ENCODE results near the gene PRRC2A. TPM values are rescaled to one million over a fixed set of nuclear protein-coding genes. Genes with fewer than 3 reads are reported as not detected.

The PRRC2A gene
- total RNA-seq, 1 donor from 2014 or later: 235 TPM

DNA sequence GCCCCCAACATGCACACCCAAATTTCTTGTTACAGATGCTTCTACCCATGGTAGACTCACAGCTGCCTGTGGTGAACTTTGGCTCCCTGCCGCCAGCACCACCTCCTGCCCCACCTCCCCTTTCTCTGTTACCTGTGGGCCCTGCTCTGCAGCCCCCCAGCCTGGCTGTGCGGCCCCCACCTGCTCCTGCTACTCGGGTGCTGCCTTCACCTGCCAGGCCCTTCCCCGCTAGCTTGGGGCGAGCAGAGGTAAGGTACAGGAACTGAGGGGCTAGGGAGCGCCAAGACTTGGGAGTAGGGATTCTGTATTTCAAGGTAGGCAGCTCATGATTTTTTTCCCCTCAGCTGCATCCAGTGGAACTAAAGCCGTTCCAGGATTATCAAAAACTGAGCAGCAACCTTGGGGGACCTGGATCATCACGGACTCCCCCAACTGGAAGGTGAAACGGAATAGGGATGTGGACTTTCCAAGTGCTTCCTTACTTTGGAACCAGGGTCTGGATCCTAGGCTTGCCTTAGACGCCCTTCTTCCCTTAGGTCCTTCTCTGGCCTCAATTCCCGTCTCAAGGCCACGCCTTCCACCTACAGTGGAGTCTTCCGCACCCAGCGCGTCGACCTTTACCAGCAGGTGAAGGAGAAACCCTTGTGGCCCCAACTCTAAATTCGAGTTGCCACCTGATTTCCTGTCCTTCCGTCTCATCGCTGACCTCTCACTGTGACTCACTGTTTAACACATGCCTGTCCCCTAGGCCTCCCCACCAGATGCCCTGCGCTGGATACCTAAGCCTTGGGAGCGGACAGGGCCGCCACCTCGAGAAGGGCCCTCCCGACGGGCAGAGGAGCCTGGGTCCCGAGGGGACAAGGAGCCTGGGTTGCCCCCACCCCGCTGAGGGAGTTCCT lies 16.4 kb downstream of the PRRC2A start:
- DNase-seq (ENCODE audit: extremely low spot score, unreplicated experiment): no peak
- TF ChIP-seq, protein P1, sequence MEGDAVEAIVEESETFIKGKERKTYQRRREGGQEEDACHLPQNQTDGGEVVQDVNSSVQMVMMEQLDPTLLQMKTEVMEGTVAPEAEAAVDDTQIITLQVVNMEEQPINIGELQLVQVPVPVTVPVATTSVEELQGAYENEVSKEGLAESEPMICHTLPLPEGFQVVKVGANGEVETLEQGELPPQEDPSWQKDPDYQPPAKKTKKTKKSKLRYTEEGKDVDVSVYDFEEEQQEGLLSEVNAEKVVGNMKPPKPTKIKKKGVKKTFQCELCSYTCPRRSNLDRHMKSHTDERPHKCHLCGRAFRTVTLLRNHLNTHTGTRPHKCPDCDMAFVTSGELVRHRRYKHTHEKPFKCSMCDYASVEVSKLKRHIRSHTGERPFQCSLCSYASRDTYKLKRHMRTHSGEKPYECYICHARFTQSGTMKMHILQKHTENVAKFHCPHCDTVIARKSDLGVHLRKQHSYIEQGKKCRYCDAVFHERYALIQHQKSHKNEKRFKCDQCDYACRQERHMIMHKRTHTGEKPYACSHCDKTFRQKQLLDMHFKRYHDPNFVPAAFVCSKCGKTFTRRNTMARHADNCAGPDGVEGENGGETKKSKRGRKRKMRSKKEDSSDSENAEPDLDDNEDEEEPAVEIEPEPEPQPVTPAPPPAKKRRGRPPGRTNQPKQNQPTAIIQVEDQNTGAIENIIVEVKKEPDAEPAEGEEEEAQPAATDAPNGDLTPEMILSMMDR (conservative IDR thresholded peaks at IDR 0.05): no peak
- Mint-ChIP-seq H3K4me3 (no peak overlapping the region), H3K9me3 (no peaks in the 10 kb centered on the region), H3K4me1 (ENCODE audit: unreplicated experiment) (no peaks in the 10 kb centered on the region), H3K36me3 (peaks cover 29% of the 10 kb centered on the region), H3K27me3 (no peaks in the 10 kb centered on the region), H3K27ac (no peak overlapping the region)

DNA sequence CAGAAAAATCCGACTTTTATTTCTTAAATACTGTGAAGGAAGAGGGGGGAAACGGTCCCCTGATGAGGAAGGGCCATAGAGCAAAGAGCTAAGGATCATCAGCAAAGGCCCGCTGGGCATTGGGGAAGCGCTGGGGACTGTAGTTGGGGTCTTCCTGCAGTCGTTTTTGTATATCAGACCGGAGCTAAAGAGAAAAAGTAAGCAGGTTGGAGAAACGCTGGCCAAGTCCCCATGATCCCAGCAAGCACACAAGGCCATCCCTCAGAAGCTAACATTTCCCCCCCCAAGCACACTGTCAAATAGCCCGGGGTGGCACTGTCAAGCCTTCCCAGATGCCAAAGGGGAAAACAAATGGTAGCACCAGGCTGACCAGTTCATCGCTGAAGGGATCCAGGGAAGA lies 18.5 kb downstream of the PRRC2A start:
- H3K36me3 Mint-ChIP-seq: peaks cover 27% of the 10 kb centered on the region
- H3K27me3 Mint-ChIP-seq: no peaks in the 10 kb centered on the region
- H3K9me3 Mint-ChIP-seq: no peaks in the 10 kb centered on the region
- no peak overlapping the region for H3K4me3 Mint-ChIP-seq
- TF ChIP-seq, protein P1 (conservative IDR thresholded peaks at IDR 0.05): no peak
- no peak for DNase-seq (ENCODE audit: extremely low spot score, unreplicated experiment)
- H3K27ac Mint-ChIP-seq: no peak overlapping the region
- H3K4me1 Mint-ChIP-seq (ENCODE audit: unreplicated experiment): no peaks in the 10 kb centered on the region

DNA sequence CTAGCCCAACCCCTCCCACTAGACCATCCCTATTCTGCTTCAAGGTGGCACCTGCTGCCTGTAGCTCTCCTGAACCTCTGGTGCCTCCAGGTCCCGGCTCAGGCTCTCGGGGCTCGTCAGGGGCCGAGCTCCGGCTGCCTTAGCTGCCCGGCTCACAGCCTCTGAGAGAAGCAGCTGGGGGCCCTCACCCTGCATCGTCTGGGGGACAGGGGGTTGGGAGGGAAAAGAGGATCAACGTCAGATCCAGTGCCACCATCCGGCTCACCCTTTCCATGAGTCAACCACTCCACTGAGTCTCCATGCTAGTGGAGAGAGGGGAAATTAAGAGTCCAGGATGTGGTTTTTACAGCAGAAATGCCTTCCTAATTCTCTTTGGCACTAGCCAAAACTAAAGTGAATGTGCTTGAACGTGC lies 18.9 kb downstream of the PRRC2A start:
- Mint-ChIP-seq H3K4me1 (ENCODE audit: unreplicated experiment) (no peaks in the 10 kb centered on the region), H3K9me3 (no peaks in the 10 kb centered on the region), H3K27ac (no peak overlapping the region), H3K36me3 (peaks cover 25% of the 10 kb centered on the region), H3K27me3 (no peaks in the 10 kb centered on the region), H3K4me3 (no peak overlapping the region)
- no peak for DNase-seq (ENCODE audit: extremely low spot score, unreplicated experiment)
- TF ChIP-seq, protein P1 (conservative IDR thresholded peaks at IDR 0.05): no peak

DNA sequence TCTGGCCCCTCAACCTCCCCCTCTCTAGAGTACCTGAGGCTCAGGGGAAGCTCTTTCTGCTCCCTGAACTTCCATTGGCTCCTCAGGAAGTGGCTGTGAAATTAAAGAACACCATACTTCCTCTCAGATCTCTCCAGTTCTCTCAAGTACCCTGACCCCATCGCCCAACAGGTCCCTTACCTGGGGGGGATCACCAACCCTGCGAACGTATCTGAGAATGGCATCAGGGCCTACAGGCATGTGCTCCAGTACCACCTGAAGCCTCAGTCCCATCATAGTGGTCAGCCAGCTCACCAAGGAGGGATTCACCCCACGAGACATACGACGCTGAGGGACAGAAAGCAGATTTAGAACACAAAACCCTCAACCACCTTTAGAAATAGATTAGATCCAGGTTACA lies 20.1 kb downstream of the PRRC2A start:
- Mint-ChIP-seq H3K27me3 (no peaks in the 10 kb centered on the region), H3K4me3 (no peak overlapping the region), H3K27ac (no peak overlapping the region), H3K9me3 (no peaks in the 10 kb centered on the region), H3K36me3 (peaks cover 31% of the 10 kb centered on the region), H3K4me1 (ENCODE audit: unreplicated experiment) (no peaks in the 10 kb centered on the region)
- TF ChIP-seq, protein P1 (conservative IDR thresholded peaks at IDR 0.05): no peak
- DNase-seq (ENCODE audit: extremely low spot score, unreplicated experiment): no peak

DNA sequence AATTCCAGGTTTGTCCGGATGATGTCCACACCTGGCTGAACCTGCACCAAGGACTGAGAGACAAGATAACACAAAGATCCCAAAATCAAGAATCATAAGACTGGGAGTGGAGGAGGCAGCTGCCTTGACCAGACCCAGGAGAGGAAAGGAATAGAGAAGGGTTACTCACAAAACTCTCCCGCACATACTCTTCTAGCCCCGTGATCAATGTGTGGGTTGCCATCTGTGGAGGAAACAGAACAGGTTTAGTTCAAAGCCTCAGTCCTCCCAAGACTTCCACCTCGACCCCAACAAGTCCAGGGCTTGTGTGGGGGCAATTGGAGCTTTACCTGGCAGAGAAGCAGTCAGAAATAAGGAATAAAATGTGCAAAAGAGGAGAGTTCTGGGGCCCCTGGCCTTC lies 20.9 kb downstream of the PRRC2A start:
- DNase-seq (ENCODE audit: extremely low spot score, unreplicated experiment): no peak
- TF ChIP-seq, protein P1 (conservative IDR thresholded peaks at IDR 0.05): no peak
- no peak overlapping the region for H3K27ac Mint-ChIP-seq
- no peaks in the 10 kb centered on the region for H3K4me1 Mint-ChIP-seq (ENCODE audit: unreplicated experiment)
- no peaks in the 10 kb centered on the region for H3K9me3 Mint-ChIP-seq
- no peaks in the 10 kb centered on the region for H3K27me3 Mint-ChIP-seq
- H3K4me3 Mint-ChIP-seq: no peak overlapping the region
- H3K36me3 Mint-ChIP-seq: peaks cover 28% of the 10 kb centered on the region

All from type B pancreatic cell (in vitro differentiated cells).